T-cell (primary cell): ENCODE results near the gene TTLL7. TPM values are rescaled to one million over a fixed set of nuclear protein-coding genes. Genes with fewer than 3 reads are reported as not detected.

Experiments used
- ATAC-seq, 4 experiments: fragments of 200-7000 bp in 3 of 4; fragments of 150-1000 bp in 1 of 4; cut with Tn5 transposase; replicated peaks in 1 of 4; 1 replicate in 3 of 4; 2 replicates in 1 of 4; pipeline ENCODE4 v1.10.0; 2021; ENCODE audit warnings: moderate library complexity in 3 of 4, mild to moderate bottlenecking in 2 of 4, moderate number of reproducible peaks in 1 of 4
- CTCF ChIA-PET, 2 donors: fragments of 300-600 bp; sonication (Branson Sonifier 250); formaldehyde crosslinking; loops; one replicate each; lab custom pipeline; 2022; ENCODE audit warnings: antibody characterized with exemption in 2 of 2; lab: Charles Lee
- POLR2A ChIA-PET, 2 donors: fragments of 300-600 bp; sonication (Branson Sonifier 250); formaldehyde crosslinking; loops; one replicate each; lab custom pipeline; 2022; ENCODE audit warnings: antibody characterized with exemption in 2 of 2; lab: Charles Lee
- DNase-seq, 35 experiments: peaks; one replicate each; pipeline versions ENCODE4 v3.0.0 to v3.0.0-alpha.2; 2013 to 2023
- H3K27ac ChIP-seq: one replicate; pipeline ENCODE4 v1.5.1; 2013; ENCODE audit warnings: low read length
- H3K27me3 ChIP-seq, 2 experiments: replicated peaks in 1 of 2; 1 replicate in 1 of 2; 2 replicates in 1 of 2; pipeline versions ENCODE4 v1.6.1 to v1.7.0; 2013; ENCODE audit warnings: low read length in 1 of 2, mixed read lengths in 1 of 2; ENCODE audit not compliant: control insufficient read depth in 2 of 2, insufficient read depth in 2 of 2; ENCODE audit errors: extremely low read depth in 1 of 2
- H3K36me3 ChIP-seq, 2 donors: 1 replicate in 1 of 2; 2 replicates in 1 of 2; pipeline versions ENCODE4 v1.6.1 to v1.7.0; 2013; ENCODE audit warnings: low read length in 1 of 2; ENCODE audit not compliant: control insufficient read depth in 2 of 2, insufficient read depth in 1 of 2; ENCODE audit errors: extremely low read depth in 1 of 2
- H3K4me1 ChIP-seq, 2 experiments: 1 replicate in 1 of 2; 2 replicates in 1 of 2; pipeline versions ENCODE4 v1.6.1 to v1.7.0; 2013; ENCODE audit warnings: low read length in 2 of 2, mixed read lengths in 1 of 2; ENCODE audit not compliant: insufficient read depth in 2 of 2, control insufficient read depth in 1 of 2; ENCODE audit errors: extremely low read depth in 1 of 2
- H3K4me3 ChIP-seq, 2 donors: 1 replicate in 1 of 2; 2 replicates in 1 of 2; pipeline versions ENCODE4 v1.5.1 to v1.7.0; 2013; ENCODE audit warnings: mild to moderate bottlenecking in 2 of 2, low read length in 1 of 2, moderate library complexity in 1 of 2; ENCODE audit not compliant: control insufficient read depth in 1 of 2; ENCODE audit errors: extremely low read depth in 1 of 2
- H3K9me3 ChIP-seq: 2 replicates; pipeline ENCODE4 v1.7.0; 2013
- H3K27ac Mint-ChIP-seq, 2 donors: one replicate each; pipeline ENCODE4 v1.8.0; 2020 to 2021; ENCODE audit warnings: mild to moderate bottlenecking in 2 of 2, mixed read lengths in 2 of 2
- H3K27me3 Mint-ChIP-seq, 2 donors: one replicate each; pipeline ENCODE4 v1.8.0; 2021 to 2022; ENCODE audit warnings: mixed read lengths in 2 of 2
- H3K36me3 Mint-ChIP-seq: one replicate; pipeline ENCODE4 v1.8.0; 2021; ENCODE audit warnings: mixed read lengths
- H3K4me1 Mint-ChIP-seq, 3 donors: one replicate each; pipeline ENCODE4 v1.8.0; 2020 to 2022; ENCODE audit warnings: mixed read lengths in 3 of 3, mild to moderate bottlenecking in 1 of 3
- H3K4me3 Mint-ChIP-seq, 3 donors: one replicate each; pipeline ENCODE4 v1.8.0; 2020 to 2022; ENCODE audit warnings: mild to moderate bottlenecking in 3 of 3, mixed read lengths in 3 of 3, moderate library complexity in 3 of 3
- H3K9me3 Mint-ChIP-seq, 3 donors: one replicate each; pipeline ENCODE4 v1.8.0; 2020 to 2022; ENCODE audit warnings: mixed read lengths in 3 of 3
- WGBS: methylation state at CpG from one replicate; pipeline ENCODE4 v1.1.5; 2013; ENCODE audit warnings: missing lambda C conversion rate; ENCODE audit not compliant: insufficient coverage; 5-methylcytosine and 5-hydroxymethylcytosine counted together
- total RNA-seq, 35 experiments: library from RNA in 6 of 35; stranded (reverse) in 6 of 35; fragments of 120-200 nt in 1 of 35; gene quantifications; one replicate each; pipeline versions ENCODE4 v1.2.1 to v1.2.4 and lab custom pipeline; 2013 to 2026

TTLL7 gene
- under 1 TPM in 4 of 5 donors, not detected in 1; 0.19 to 0.77 (median 0.44) TPM for total RNA-seq
- total RNA-seq (2013), result 0.52 TPM
- 0 to 1.5 (median 0.34) reads per million in 29 experiments for total RNA-seq (lab: John Stamatoyannopoulos, UW)

GRCh38 chr1:83998498-83999315 is at the start of gene TTLL7:
Gene TTLL7 (minus strand): TSS chr1:83999132. CDS start chr1:83952211, 46,921 bp downstream.
- ATAC-seq (peak; percentile 63 to 75 (median 68)), DNase-seq (peak in 32 of 35 experiments; percentile 1 to 50 (median 20))
- ChIA-PET POLR2A (no interaction called here), CTCF (no interaction called here)
- no peaks in the 10 kb centered on the region for H3K36me3 Mint-ChIP-seq
- Histone ChIP-seq H3K4me1 (peaks cover 4 to 15% of the 10 kb centered on the region in 2 experiments), H3K4me3 (peak within 1 kb of the TSS; percentile 57 to 71), H3K36me3 (no peaks in the 10 kb centered on the region), H3K27ac (no peak within 1 kb of the TSS), H3K9me3 (no peaks in the 10 kb centered on the region), H3K27me3 (peaks cover 2 to 26% of the 10 kb centered on the region in 2 experiments)
- peak within 1 kb of the TSS; percentile 77 to 84 (median 81) for H3K4me3 Mint-ChIP-seq
- WGBS, result 3% methylated on average over 69 of the region's 73 CpGs
- no peaks in the 10 kb centered on the region for H3K9me3 Mint-ChIP-seq
- peak within 1 kb of the TSS in 1 of 2 donors; percentile 23 for H3K27ac Mint-ChIP-seq
- H3K4me1 Mint-ChIP-seq, result peaks cover 14 to 16% (median 14%) of the 10 kb centered on the region in 3 donors
- peaks cover 53 to 58% of the 10 kb centered on the region in 2 donors for H3K27me3 Mint-ChIP-seq

GRCh38 chr1:84042461-84042860 is 43.5 kb upstream of the TTLL7 start:
- Mint-ChIP-seq H3K4me3 (no peak overlapping the region), H3K9me3 (no peaks in the 10 kb centered on the region), H3K27ac (no peak overlapping the region), H3K36me3 (no peaks in the 10 kb centered on the region), H3K4me1 (no peaks in the 10 kb centered on the region), H3K27me3 (peaks cover 11 to 12% of the 10 kb centered on the region in 2 donors)
- ATAC-seq (no peak), DNase-seq (no peak)
- Histone ChIP-seq H3K36me3 (no peaks in the 10 kb centered on the region), H3K27ac (no peak overlapping the region), H3K9me3 (no peaks in the 10 kb centered on the region), H3K4me1 (no peaks in the 10 kb centered on the region), H3K27me3 (peaks cover 0 to 6% of the 10 kb centered on the region in 2 experiments), H3K4me3 (no peak overlapping the region)
- ChIA-PET CTCF (interaction anchor here (0.8 to 1.0 kb wide), 3 partner anchors 17 to 123 kb away, joined by 3 to 4 read pairs (median 3); no protein-coding TSS in a partner anchor), POLR2A (no interaction called here)

- ATAC-seq (no peak), DNase-seq (no peak)
- Histone ChIP-seq H3K4me1 (no peaks in the 10 kb centered on the region), H3K9me3 (no peaks in the 10 kb centered on the region), H3K27me3 (peaks cover 0 to 6% of the 10 kb centered on the region in 2 experiments), H3K4me3 (no peak overlapping the region), H3K27ac (no peak overlapping the region), H3K36me3 (no peaks in the 10 kb centered on the region)
- 83% methylated on average over 4 of the region's 9 CpGs for WGBS
- no peak overlapping the region for H3K4me3 Mint-ChIP-seq
- H3K27ac Mint-ChIP-seq, result no peak overlapping the region
- peaks cover 19 to 21% of the 10 kb centered on the region in 2 donors for H3K27me3 Mint-ChIP-seq
- CTCF ChIA-PET, result no interaction called here
- POLR2A ChIA-PET, result no interaction called here
- H3K9me3 Mint-ChIP-seq, result peaks cover 2 to 11% (median 5%) of the 10 kb centered on the region in 3 donors
- no peaks in the 10 kb centered on the region for H3K36me3 Mint-ChIP-seq
- H3K4me1 Mint-ChIP-seq, result no peaks in the 10 kb centered on the region
Observed at GRCh38 chr1:84037758-84038611, 39.1 kb upstream of the TTLL7 start.

GRCh38 chr1:84031802-84032327 is 32.9 kb upstream of the TTLL7 start:
- DNase-seq (no peak), ATAC-seq (no peak)
- H3K9me3 Mint-ChIP-seq, result peaks cover 2 to 10% (median 5%) of the 10 kb centered on the region in 3 donors
- Histone ChIP-seq H3K4me3 (no peak overlapping the region), H3K9me3 (no peaks in the 10 kb centered on the region), H3K36me3 (no peaks in the 10 kb centered on the region), H3K27ac (no peak overlapping the region), H3K4me1 (no peaks in the 10 kb centered on the region), H3K27me3 (no peaks in the 10 kb centered on the region)
- no CpG with 5 or more reads among the region's 1 CpG for WGBS
- POLR2A ChIA-PET, result no interaction called here
- H3K27ac Mint-ChIP-seq, result no peak overlapping the region
- no peaks in the 10 kb centered on the region for H3K36me3 Mint-ChIP-seq
- CTCF ChIA-PET, result no interaction called here
- H3K4me1 Mint-ChIP-seq, result no peaks in the 10 kb centered on the region
- peaks cover 8 to 13% of the 10 kb centered on the region in 2 donors for H3K27me3 Mint-ChIP-seq
- no peak overlapping the region for H3K4me3 Mint-ChIP-seq

GRCh38 chr1:84027368-84027767 is 28.4 kb upstream of the TTLL7 start:
- no CpG with 5 or more reads among the region's 2 CpGs for WGBS
- Histone ChIP-seq H3K36me3 (no peaks in the 10 kb centered on the region), H3K27ac (no peak overlapping the region), H3K4me3 (no peak overlapping the region), H3K4me1 (no peaks in the 10 kb centered on the region), H3K27me3 (no peaks in the 10 kb centered on the region), H3K9me3 (no peaks in the 10 kb centered on the region)
- peaks cover 7 to 10% of the 10 kb centered on the region in 2 donors for H3K27me3 Mint-ChIP-seq
- no peak for DNase-seq
- no peaks in the 10 kb centered on the region for H3K9me3 Mint-ChIP-seq
- ATAC-seq, result no peak
- no peak overlapping the region for H3K4me3 Mint-ChIP-seq
- ChIA-PET POLR2A (no interaction called here), CTCF (no interaction called here)
- no peak overlapping the region for H3K27ac Mint-ChIP-seq
- H3K36me3 Mint-ChIP-seq, result no peaks in the 10 kb centered on the region
- no peaks in the 10 kb centered on the region for H3K4me1 Mint-ChIP-seq

- Mint-ChIP-seq H3K27ac (no peak overlapping the region), H3K9me3 (peaks cover 0 to 5% (median 0%) of the 10 kb centered on the region in 3 donors)
Observed at GRCh38 chr1:84025966-84026365, 27.0 kb upstream of the TTLL7 start.

More at GRCh38 chr1:84025966-84026365, 27.0 kb upstream of the TTLL7 start:
- H3K36me3 ChIP-seq, result no peaks in the 10 kb centered on the region
- ChIA-PET CTCF (no interaction called here), POLR2A (no interaction called here)
- no peaks in the 10 kb centered on the region for H3K36me3 Mint-ChIP-seq
- no peaks in the 10 kb centered on the region for H3K27me3 ChIP-seq
- no peak overlapping the region for H3K4me3 Mint-ChIP-seq
- no CpG with 5 or more reads among the region's 3 CpGs for WGBS
- ATAC-seq (no peak), DNase-seq (no peak)
- H3K9me3 ChIP-seq, result no peaks in the 10 kb centered on the region
- no peak overlapping the region for H3K27ac ChIP-seq
- H3K4me1 ChIP-seq, result no peaks in the 10 kb centered on the region
- H3K27me3 Mint-ChIP-seq, result peaks cover 10 to 12% of the 10 kb centered on the region in 2 donors
- H3K4me1 Mint-ChIP-seq, result no peaks in the 10 kb centered on the region
- H3K4me3 ChIP-seq, result no peak overlapping the region
